ENCODE data around the gene FKBP3. TPM values are rescaled to one million over a fixed set of nuclear protein-coding genes. Genes with fewer than 3 reads are reported as not detected.

Gene FKBP3
- 17.8 and 23.0 TPM in 2 replicates for total RNA-seq

GRCh38 chr14:45134051-45134958 lies at the start of gene FKBP3:
Gene FKBP3, minus strand, starts transcription at chr14:45134481. Its CDS starts 25 bp downstream, at chr14:45134456.

GRCh38 chr14:45135659-45136395 lies 1.5 kb upstream of the FKBP3 start, which contains the start of gene FANCM:
Gene FANCM, plus strand, starts transcription at chr14:45135930. Its CDS starts 102 bp downstream, at chr14:45136032.

DNA sequence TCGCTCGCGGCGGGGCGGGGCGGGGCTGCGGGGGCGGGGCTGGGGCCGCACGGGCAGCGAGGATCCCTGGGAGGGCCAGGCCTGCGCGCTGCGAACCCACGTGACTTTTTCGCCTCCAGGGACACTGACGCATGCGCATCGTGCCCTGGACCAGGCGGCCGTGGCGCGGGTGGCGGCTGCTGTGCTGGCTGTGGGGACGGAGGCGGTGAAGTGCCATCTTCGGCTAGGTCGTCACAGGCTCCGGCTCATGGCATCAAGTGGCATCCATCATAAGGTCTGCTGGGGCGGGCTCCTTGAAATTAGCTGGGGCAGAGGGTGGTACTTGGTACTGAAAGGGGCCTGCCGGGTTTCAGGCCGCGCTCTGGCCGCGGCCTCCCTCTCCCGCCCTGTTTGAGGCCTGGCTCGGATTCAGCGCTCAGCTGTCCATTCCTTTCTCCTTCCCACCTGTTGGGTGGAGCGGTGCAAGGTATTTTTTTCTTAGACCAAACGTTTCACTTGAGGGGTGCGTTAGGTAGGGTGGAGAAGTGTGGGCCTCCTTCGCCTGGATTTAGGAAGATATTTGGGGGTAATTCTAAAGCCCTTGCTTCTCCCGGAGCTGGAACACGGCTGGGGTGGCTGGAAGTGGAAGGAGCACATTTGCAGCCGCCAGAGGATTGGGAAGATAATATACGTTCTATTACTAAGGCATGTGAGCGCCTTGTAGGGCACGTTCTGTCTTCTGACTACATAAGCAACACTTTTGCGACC lies 50.1 kb downstream of the FKBP3 start, which contains the start of gene PRPF39:
Gene PRPF39, plus strand, starts transcription at position 141 of the 747 bp plus-strand sequence. CDS start 11,124 bp downstream, outside the sequence.

Other genes with a start within 250 kb of the FKBP3 start
- 11.1 and 11.8 TPM in 2 replicates for gene KLHL28, start 172.5 kb downstream of the FKBP3 start, total RNA-seq
- gene TOGARAM1, start 172.3 kb downstream of the FKBP3 start, total RNA-seq = 16.3 and 22.0 TPM in 2 replicates
- gene PRPF39, start 50.4 kb downstream of the FKBP3 start, total RNA-seq = 25.8 and 26.8 TPM in 2 replicates
- gene FANCM, start 1.4 kb upstream of the FKBP3 start, total RNA-seq = 7.2 and 7.8 TPM in 2 replicates
- gene MIS18BP1, start 118.7 kb upstream of the FKBP3 start, total RNA-seq = 36.7 and 50.4 TPM in 2 replicates